PC-9 (cell line): ENCODE measurements around the gene DISP3. TPM values are rescaled to one million over a fixed set of nuclear protein-coding genes. Genes with fewer than 3 reads are reported as not detected.
A peak's percentile ranks its signal among the peaks of the same experiment; 100 is the strongest.

Experiments
- BruUV-seq: library from RNA; stranded (reverse); fragments of 400-500 nt; replicated peaks from 2 replicates; lab custom pipeline; 2021; lab: Mats Ljungman, UMichigan
- CTCF ChIA-PET: fragments of 300-600 bp; sonication (Branson Sonifier 250); formaldehyde crosslinking; loops from one replicate; lab custom pipeline; 2022; ENCODE audit warnings: antibody characterized with exemption; lab: Charles Lee
- POLR2A ChIA-PET: fragments of 300-600 bp; sonication (Branson Sonifier 250); formaldehyde crosslinking; loops from one replicate; lab custom pipeline; 2022; ENCODE audit warnings: antibody characterized with exemption; ENCODE audit not compliant: unreplicated experiment; lab: Charles Lee
- DNase-seq, 2 experiments: peaks; one replicate each; pipeline versions ENCODE4 v3.0.0 to v3.0.0-alpha.2; 2015 to 2022; ENCODE audit warnings: mixed read lengths in 1 of 2
- H2AFZ ChIP-seq: fragments of 200-600 bp; sonication (generic); 2 replicates; pipeline ENCODE4 v1.8.1; 2017; ENCODE audit warnings: antibody characterized with exemption
- H3F3A ChIP-seq: fragments of 200-600 bp; sonication (generic); 2 replicates; pipeline ENCODE4 v1.8.1; 2017; ENCODE audit warnings: antibody characterized with exemption, mild to moderate bottlenecking, low read depth; ENCODE audit not compliant: insufficient read depth
- H3K27ac ChIP-seq: fragments of 200-600 bp; sonication (generic); 2 replicates; pipeline ENCODE4 v1.6.1; 2016; ENCODE audit warnings: mixed run types
- H3K27me3 ChIP-seq: fragments of 200-600 bp; sonication (generic); 2 replicates; pipeline ENCODE4 v1.6.1; 2016; ENCODE audit warnings: low read depth, mixed run types; ENCODE audit not compliant: insufficient read depth
- H3K36me3 ChIP-seq: fragments of 200-600 bp; sonication (generic); 2 replicates; pipeline ENCODE4 v1.6.1; 2016; ENCODE audit warnings: low read depth, mixed run types
- H3K4me1 ChIP-seq: fragments of 200-600 bp; sonication (generic); replicated peaks from 2 replicates; pipeline ENCODE4 v1.6.1; 2016; ENCODE audit warnings: mixed run types; ENCODE audit not compliant: insufficient read depth
- H3K4me2 ChIP-seq: fragments of 200-600 bp; sonication (generic); 2 replicates; pipeline ENCODE4 v1.6.1; 2017; ENCODE audit warnings: mixed run types
- H3K4me3 ChIP-seq: fragments of 200-600 bp; sonication (generic); 2 replicates; pipeline ENCODE4 v1.6.1; 2016; ENCODE audit warnings: mixed run types
- H3K79me2 ChIP-seq: fragments of 200-600 bp; sonication (generic); 2 replicates; pipeline ENCODE4 v1.6.1; 2017; ENCODE audit warnings: low read depth, mixed run types
- H3K9me2 ChIP-seq: fragments of 200-600 bp; sonication (generic); 2 replicates; pipeline ENCODE4 v1.8.1; 2017; ENCODE audit warnings: mild to moderate bottlenecking; ENCODE audit not compliant: insufficient read depth
- H3K9me3 ChIP-seq: fragments of 200-600 bp; sonication (generic); 2 replicates; pipeline ENCODE4 v1.8.1; 2016; ENCODE audit warnings: low read depth; ENCODE audit not compliant: insufficient read depth
- H4K20me1 ChIP-seq: fragments of 200-600 bp; sonication (generic); 2 replicates; pipeline ENCODE4 v1.8.1; 2017; ENCODE audit not compliant: insufficient read depth
- EZH2 ChIP-seq: fragments of 200-600 bp; sonication (generic); IDR thresholded peaks from 2 replicates; pipeline ENCODE4 v1.8.0; 2017; ENCODE audit warnings: antibody characterized with exemption, low read depth
- intact Hi-C: fragments of 100-400 bp; cut with micrococcal nuclease; formaldehyde crosslinking; loops from one replicate; pipeline ENCODE4 v1.10.0; 2022; ENCODE audit not compliant: unreplicated experiment
- total RNA-seq: library from RNA; stranded (reverse); gene quantifications from 2 replicates; pipeline ENCODE4 v1.2.3, GENCODE V29; 2021
- TF ChIP-seq, protein P1 (sequence below): fragments of 200-600 bp; sonication (generic); conservative IDR thresholded peaks from 2 replicates; pipeline ENCODE4 v1.6.1; 2017; ENCODE audit warnings: mixed run types, antibody characterized with exemption, mild to moderate bottlenecking, moderate library complexity

The DISP3 gene
- total RNA-seq, 1 experiment from 2014 or later, result not detected

DNA sequence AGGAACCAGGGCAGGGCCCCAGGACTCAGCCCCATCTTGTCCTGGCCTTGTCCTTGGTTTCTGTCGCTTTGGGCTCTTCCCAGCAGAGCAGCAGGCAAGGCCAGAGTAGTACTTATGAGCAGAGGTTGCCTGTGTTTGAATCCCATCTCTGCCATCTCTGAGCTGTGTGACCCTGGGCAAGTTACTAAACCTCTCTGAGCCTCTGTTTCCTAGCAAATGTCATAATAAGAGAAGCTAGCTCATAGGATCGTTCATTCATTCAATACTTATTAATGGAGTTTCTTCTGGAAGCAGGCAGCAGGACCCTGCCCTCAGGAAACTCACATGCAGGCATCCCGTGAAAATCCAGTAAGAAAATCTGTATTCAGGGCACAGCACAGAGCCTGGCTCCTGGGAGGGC is 91.0 kb downstream of the DISP3 start:
- Histone ChIP-seq H3K4me1 (no peaks in the 10 kb centered on the region), H3K4me2 (no peak overlapping the region), H3K79me2 (no peaks in the 10 kb centered on the region), H3K27ac (no peak overlapping the region), H3K4me3 (no peak overlapping the region), H2AFZ (no peak overlapping the region), H3K9me2 (no peaks in the 10 kb centered on the region), H3F3A (no peaks in the 10 kb centered on the region), H3K9me3 (no peaks in the 10 kb centered on the region), H4K20me1 (no peaks in the 10 kb centered on the region), H3K36me3 (no peaks in the 10 kb centered on the region), H3K27me3 (peaks cover 83% of the 10 kb centered on the region)
- no peak for DNase-seq
- intact Hi-C loops, result no loop called here
- CTCF ChIA-PET, result no interaction called here
- POLR2A ChIA-PET, result no interaction called here
- TF ChIP-seq, protein P1, sequence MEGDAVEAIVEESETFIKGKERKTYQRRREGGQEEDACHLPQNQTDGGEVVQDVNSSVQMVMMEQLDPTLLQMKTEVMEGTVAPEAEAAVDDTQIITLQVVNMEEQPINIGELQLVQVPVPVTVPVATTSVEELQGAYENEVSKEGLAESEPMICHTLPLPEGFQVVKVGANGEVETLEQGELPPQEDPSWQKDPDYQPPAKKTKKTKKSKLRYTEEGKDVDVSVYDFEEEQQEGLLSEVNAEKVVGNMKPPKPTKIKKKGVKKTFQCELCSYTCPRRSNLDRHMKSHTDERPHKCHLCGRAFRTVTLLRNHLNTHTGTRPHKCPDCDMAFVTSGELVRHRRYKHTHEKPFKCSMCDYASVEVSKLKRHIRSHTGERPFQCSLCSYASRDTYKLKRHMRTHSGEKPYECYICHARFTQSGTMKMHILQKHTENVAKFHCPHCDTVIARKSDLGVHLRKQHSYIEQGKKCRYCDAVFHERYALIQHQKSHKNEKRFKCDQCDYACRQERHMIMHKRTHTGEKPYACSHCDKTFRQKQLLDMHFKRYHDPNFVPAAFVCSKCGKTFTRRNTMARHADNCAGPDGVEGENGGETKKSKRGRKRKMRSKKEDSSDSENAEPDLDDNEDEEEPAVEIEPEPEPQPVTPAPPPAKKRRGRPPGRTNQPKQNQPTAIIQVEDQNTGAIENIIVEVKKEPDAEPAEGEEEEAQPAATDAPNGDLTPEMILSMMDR, result no peak
- no peak for TF ChIP-seq EZH2
- BruUV-seq, result no TSS peak

DNA sequence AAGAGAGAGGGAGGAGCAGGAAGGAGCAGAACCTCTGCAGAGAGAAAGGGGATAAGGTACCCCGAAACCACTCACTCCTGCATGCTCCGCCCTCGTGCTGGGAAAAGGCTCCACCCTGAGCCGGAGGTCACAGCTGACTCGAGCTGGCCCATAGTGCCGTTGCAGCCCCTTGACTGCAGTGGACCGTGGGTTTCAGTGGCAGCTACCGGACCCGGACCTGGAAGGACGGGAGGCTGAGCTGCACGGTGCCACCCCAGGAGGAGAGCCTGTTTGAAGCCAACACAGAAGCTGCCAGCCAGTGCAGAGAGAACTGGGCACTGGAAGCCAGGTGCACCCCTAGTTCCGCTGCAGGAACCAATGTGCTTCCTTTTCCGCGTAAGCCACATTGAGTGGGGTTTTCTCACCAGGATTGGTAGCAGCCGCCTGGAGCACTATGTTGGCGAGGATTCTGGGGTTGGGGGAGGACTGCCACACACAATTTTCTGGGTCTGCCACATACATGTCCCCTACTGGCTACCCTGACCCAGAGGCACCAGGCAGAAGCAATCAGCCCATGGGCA is 91.9 kb downstream of the DISP3 start:
- H3K27ac ChIP-seq, result no peak overlapping the region
- no peak for DNase-seq
- CTCF ChIA-PET, result no interaction called here
- H3K9me2 ChIP-seq, result no peaks in the 10 kb centered on the region
- no peaks in the 10 kb centered on the region for H3K36me3 ChIP-seq
- no peaks in the 10 kb centered on the region for H4K20me1 ChIP-seq
- POLR2A ChIA-PET, result no interaction called here
- TF ChIP-seq, protein P1, result no peak
- TF ChIP-seq EZH2, result no peak
- no peaks in the 10 kb centered on the region for H3K4me1 ChIP-seq
- H2AFZ ChIP-seq, result no peak overlapping the region
- H3K4me3 ChIP-seq, result no peak overlapping the region
- H3K27me3 ChIP-seq, result peaks cover 83% of the 10 kb centered on the region
- H3K9me3 ChIP-seq, result no peaks in the 10 kb centered on the region
- intact Hi-C loops, result no loop called here
- BruUV-seq, result no TSS peak
- H3K79me2 ChIP-seq, result no peaks in the 10 kb centered on the region
- no peak overlapping the region for H3K4me2 ChIP-seq
- no peaks in the 10 kb centered on the region for H3F3A ChIP-seq

DNA sequence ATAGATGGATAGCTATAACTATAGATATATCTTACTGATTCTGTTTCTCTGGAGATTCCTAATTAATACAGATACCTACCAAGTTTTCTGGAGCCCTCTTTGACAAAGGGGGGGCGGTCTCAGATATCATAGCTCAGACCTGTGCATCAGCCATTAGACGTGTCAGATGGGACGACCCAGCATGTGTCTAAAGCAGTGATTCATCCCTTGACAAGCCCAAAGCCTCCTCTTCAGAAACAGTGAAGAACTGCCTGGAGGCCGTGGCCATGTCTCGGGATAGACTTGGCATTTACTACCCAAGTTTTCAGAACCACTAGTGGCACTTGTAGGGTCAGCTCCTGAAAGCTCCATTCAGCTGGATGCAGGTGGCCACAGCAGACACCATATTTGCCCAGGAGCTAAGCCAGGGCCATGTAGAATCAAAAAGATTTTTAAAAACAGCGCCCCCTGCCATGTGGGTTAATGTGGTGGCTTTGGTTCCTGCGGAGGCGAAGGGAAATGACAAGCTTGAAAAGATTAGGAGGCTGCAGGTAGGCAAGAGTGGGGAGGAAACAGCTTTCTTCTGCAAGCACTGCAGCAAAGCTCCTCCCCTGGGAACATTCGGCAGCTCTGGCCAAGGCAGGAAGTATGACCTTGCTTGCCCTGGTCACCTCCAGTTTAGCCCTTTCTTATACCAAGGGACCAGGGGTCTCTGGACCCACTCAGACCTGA is 93.1 kb downstream of the DISP3 start:
- H4K20me1 ChIP-seq, result no peaks in the 10 kb centered on the region
- intact Hi-C loops, result no loop called here
- peaks cover 78% of the 10 kb centered on the region for H3K27me3 ChIP-seq
- no peaks in the 10 kb centered on the region for H3F3A ChIP-seq
- H3K9me2 ChIP-seq, result no peaks in the 10 kb centered on the region
- no peaks in the 10 kb centered on the region for H3K79me2 ChIP-seq
- no peaks in the 10 kb centered on the region for H3K9me3 ChIP-seq
- no peaks in the 10 kb centered on the region for H3K36me3 ChIP-seq
- H3K27ac ChIP-seq, result no peak overlapping the region
- no peak overlapping the region for H3K4me3 ChIP-seq
- H3K4me1 ChIP-seq, result no peaks in the 10 kb centered on the region
- no peak for DNase-seq
- ChIA-PET POLR2A (interaction anchor here (0.7 kb wide), 1 partner anchor 251 kb away, joined by 3 read pairs; no protein-coding TSS in a partner anchor), CTCF (no interaction called here)
- TF ChIP-seq EZH2, result no peak
- TF ChIP-seq, protein P1, result peak; percentile 27; the same call in 1 of the 2 replicates
- H2AFZ ChIP-seq, result no peak overlapping the region
- no peak overlapping the region for H3K4me2 ChIP-seq
- BruUV-seq, result no TSS peak
